Caco-2 (cell line): ENCODE results near the gene NR6A1. TPM values are rescaled to one million over a fixed set of nuclear protein-coding genes. Genes with fewer than 3 reads are reported as not detected.

Experiments
- BruUV-seq: library from RNA; stranded (reverse); fragments of 400-500 nt; replicated peaks from 2 replicates; lab custom pipeline; 2021; lab: Mats Ljungman, UMichigan
- CTCF ChIA-PET: fragments of 300-600 bp; sonication (Branson Sonifier 250); formaldehyde crosslinking; loops from one replicate; lab custom pipeline; 2022; ENCODE audit warnings: antibody characterized with exemption; lab: Charles Lee
- POLR2A ChIA-PET: fragments of 300-600 bp; sonication (Branson Sonifier 250); formaldehyde crosslinking; loops from one replicate; lab custom pipeline; 2022; ENCODE audit warnings: antibody characterized with exemption; lab: Charles Lee
- DNase-seq, 2 experiments: peaks; one replicate each; pipeline versions ENCODE4 v3.0.0 to v3.0.0-alpha.2; 2020 to 2022
- H3K27me3 ChIP-seq: replicated peaks from 2 replicates; pipeline ENCODE4 v1.6.0; 2011; ENCODE audit warnings: low read length; ENCODE audit not compliant: control insufficient read depth, insufficient read depth
- H3K36me3 ChIP-seq: 2 replicates; pipeline ENCODE4 v1.5.1; 2011; ENCODE audit warnings: low read length; ENCODE audit not compliant: control insufficient read depth, insufficient read depth
- H3K4me1 ChIP-seq: fragments of 250-450 bp; sonication (Bioruptor Pico); 2 replicates; pipeline ENCODE4 v1.5.1; 2020; ENCODE audit warnings: mild to moderate bottlenecking
- H3K4me3 ChIP-seq: 2 replicates; pipeline ENCODE4 v1.5.1; 2011; ENCODE audit warnings: low read depth, mild to moderate bottlenecking, control low read depth, low read length
- H3K9me3 ChIP-seq: fragments of 250-450 bp; sonication (Bioruptor Pico); 2 replicates; pipeline ENCODE4 v1.5.1; 2020; ENCODE audit warnings: mild to moderate bottlenecking, moderate library complexity
- H3K27ac Mint-ChIP-seq: one replicate; pipeline ENCODE4 v1.8.0; 2022; ENCODE audit warnings: mixed read lengths; ENCODE audit not compliant: unreplicated experiment
- H3K27me3 Mint-ChIP-seq: one replicate; pipeline ENCODE4 v1.8.0; 2022; ENCODE audit warnings: mixed read lengths; ENCODE audit not compliant: insufficient read depth, unreplicated experiment
- H3K36me3 Mint-ChIP-seq: one replicate; pipeline ENCODE4 v1.8.0; 2022; ENCODE audit warnings: mild to moderate bottlenecking, mixed read lengths; ENCODE audit not compliant: insufficient read depth, unreplicated experiment
- H3K4me1 Mint-ChIP-seq: one replicate; pipeline ENCODE4 v1.8.0; 2022; ENCODE audit warnings: low read depth, mixed read lengths; ENCODE audit not compliant: unreplicated experiment
- H3K4me3 Mint-ChIP-seq: one replicate; pipeline ENCODE4 v1.8.0; 2022; ENCODE audit warnings: mild to moderate bottlenecking, moderate library complexity, mixed read lengths; ENCODE audit not compliant: unreplicated experiment
- H3K9me3 Mint-ChIP-seq: one replicate; pipeline ENCODE4 v1.8.0; 2022; ENCODE audit warnings: mixed read lengths; ENCODE audit not compliant: unreplicated experiment
- intact Hi-C: fragments of 100-400 bp; cut with micrococcal nuclease; formaldehyde crosslinking; loops from one replicate; pipeline ENCODE4 v1.10.0; 2022; ENCODE audit not compliant: unreplicated experiment
- total RNA-seq: library from RNA; stranded (reverse); gene quantifications from 2 replicates; pipeline ENCODE4 v1.2.3, GENCODE V29; 2022
- TF ChIP-seq, protein P1 (sequence below), 2 experiments: fragments of 200-600 bp in 1 of 2; IDR thresholded peaks; 1 replicate in 1 of 2; 2 replicates in 1 of 2; pipeline versions ENCODE4 v1.5.1 to v1.8.0; 2011 to 2022; ENCODE audit warnings: antibody characterized with exemption in 1 of 2, control low read depth in 1 of 2, inconsistent platforms in 1 of 2, low read depth in 1 of 2, low read length in 1 of 2, mild to moderate bottlenecking in 1 of 2, moderate library complexity in 1 of 2; ENCODE audit not compliant: insufficient read depth in 1 of 2, severe bottlenecking in 1 of 2, unreplicated experiment in 1 of 2

Gene NR6A1
- total RNA-seq, 1 experiment from 2014 or later, result 33.6 TPM

DNA sequence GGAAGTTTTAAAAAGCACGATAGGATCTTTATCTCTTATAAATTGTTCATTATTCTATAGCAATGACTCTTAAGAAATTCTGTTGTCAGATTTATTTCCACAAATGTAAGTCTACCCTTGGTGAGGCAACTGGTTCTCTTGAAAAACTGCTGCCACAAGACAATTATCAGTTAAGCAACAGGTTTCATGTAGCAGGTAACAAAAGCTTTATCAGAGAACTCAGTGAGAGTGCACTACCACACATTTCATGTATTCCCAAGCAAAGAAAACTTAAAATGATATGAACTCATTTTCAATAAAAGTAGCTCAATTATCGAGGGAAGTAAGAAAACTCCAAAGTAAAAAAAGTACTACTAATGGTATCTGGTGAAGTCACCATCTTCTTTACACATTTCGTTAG, 9.4 kb downstream of the NR6A1 start:
- no peak for DNase-seq
- POLR2A ChIA-PET, result no interaction called here
- Mint-ChIP-seq H3K27me3 (no peaks in the 10 kb centered on the region), H3K4me1 (peaks cover 19% of the 10 kb centered on the region), H3K9me3 (no peaks in the 10 kb centered on the region), H3K27ac (no peak overlapping the region), H3K36me3 (no peaks in the 10 kb centered on the region), H3K4me3 (no peak overlapping the region)
- H3K36me3 ChIP-seq, result no peaks in the 10 kb centered on the region
- no peaks in the 10 kb centered on the region for H3K9me3 ChIP-seq
- TF ChIP-seq, protein P1, sequence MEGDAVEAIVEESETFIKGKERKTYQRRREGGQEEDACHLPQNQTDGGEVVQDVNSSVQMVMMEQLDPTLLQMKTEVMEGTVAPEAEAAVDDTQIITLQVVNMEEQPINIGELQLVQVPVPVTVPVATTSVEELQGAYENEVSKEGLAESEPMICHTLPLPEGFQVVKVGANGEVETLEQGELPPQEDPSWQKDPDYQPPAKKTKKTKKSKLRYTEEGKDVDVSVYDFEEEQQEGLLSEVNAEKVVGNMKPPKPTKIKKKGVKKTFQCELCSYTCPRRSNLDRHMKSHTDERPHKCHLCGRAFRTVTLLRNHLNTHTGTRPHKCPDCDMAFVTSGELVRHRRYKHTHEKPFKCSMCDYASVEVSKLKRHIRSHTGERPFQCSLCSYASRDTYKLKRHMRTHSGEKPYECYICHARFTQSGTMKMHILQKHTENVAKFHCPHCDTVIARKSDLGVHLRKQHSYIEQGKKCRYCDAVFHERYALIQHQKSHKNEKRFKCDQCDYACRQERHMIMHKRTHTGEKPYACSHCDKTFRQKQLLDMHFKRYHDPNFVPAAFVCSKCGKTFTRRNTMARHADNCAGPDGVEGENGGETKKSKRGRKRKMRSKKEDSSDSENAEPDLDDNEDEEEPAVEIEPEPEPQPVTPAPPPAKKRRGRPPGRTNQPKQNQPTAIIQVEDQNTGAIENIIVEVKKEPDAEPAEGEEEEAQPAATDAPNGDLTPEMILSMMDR (IDR thresholded peaks at IDR 0.05; ENCODE audit: insufficient read depth in 1 of 2, low read depth in 1 of 2, low read length in 1 of 2, severe bottlenecking in 1 of 2, unreplicated experiment in 1 of 2), result no peak
- peaks cover 14% of the 10 kb centered on the region; the same call in 1 of the 2 replicates for H3K4me1 ChIP-seq
- H3K4me3 ChIP-seq, result no peak overlapping the region
- intact Hi-C loops, result no loop called here
- BruUV-seq, result no TSS peak
- no peaks in the 10 kb centered on the region for H3K27me3 ChIP-seq
- CTCF ChIA-PET, result interaction anchor here (0.7 kb wide), 1 partner anchor 144 kb away, joined by 3 read pairs; no protein-coding TSS in a partner anchor

DNA sequence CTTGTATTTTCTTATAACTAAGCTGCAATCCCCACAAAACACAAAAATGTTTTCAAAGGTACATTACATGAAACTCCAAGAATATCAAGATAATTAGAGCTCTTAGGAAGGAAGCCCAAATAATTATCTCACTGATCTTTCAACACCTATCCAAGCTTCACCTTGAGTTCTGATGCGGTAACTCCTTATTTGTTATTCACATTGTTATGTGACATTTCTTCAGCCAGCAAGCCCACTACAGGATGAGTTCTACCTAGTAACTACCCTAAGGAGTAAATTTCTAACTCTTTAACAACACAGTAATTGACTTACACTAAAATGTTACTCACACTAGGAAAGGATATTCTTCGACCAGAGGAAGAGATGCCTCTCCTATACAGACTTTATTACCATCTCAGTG, 9.9 kb downstream of the NR6A1 start:
- peaks cover 14% of the 10 kb centered on the region; the same call in 1 of the 2 replicates for H3K4me1 ChIP-seq
- no peaks in the 10 kb centered on the region for H3K27me3 ChIP-seq
- no peak overlapping the region for H3K27ac Mint-ChIP-seq
- peaks cover 24% of the 10 kb centered on the region for H3K4me1 Mint-ChIP-seq
- H3K36me3 Mint-ChIP-seq, result no peaks in the 10 kb centered on the region
- POLR2A ChIA-PET, result no interaction called here
- no peaks in the 10 kb centered on the region for H3K9me3 ChIP-seq
- no TSS peak for BruUV-seq
- H3K4me3 ChIP-seq, result no peak overlapping the region
- CTCF ChIA-PET, result no interaction called here
- TF ChIP-seq, protein P1 (IDR thresholded peaks at IDR 0.05; ENCODE audit: insufficient read depth in 1 of 2, low read depth in 1 of 2, low read length in 1 of 2, severe bottlenecking in 1 of 2, unreplicated experiment in 1 of 2), result no peak
- H3K36me3 ChIP-seq, result no peaks in the 10 kb centered on the region
- no peaks in the 10 kb centered on the region for H3K27me3 Mint-ChIP-seq
- H3K4me3 Mint-ChIP-seq, result no peak overlapping the region
- DNase-seq, result no peak
- H3K9me3 Mint-ChIP-seq, result no peaks in the 10 kb centered on the region
- intact Hi-C loops, result no loop called here

DNA sequence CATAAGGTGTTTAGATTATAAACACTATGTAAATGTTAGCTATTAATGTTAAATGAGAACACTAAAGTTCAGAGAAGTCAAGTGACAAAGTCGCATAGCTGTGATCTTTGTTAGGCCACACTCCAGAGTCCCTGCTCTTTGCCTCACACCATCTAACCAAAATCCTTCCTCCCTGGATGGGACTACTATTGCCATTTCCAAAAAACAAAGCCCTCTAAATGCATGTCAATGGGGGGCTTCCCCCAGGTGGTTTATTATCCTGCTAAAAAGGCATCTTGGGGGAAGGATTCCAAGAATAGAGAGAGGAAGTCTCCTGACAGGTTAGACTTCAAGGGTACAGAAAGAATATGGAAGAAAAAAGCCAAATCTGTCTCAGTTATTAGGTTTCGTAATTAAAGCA, 10.4 kb downstream of the NR6A1 start:
- Mint-ChIP-seq H3K4me3 (no peak overlapping the region), H3K9me3 (no peaks in the 10 kb centered on the region), H3K4me1 (peaks cover 24% of the 10 kb centered on the region), H3K36me3 (no peaks in the 10 kb centered on the region), H3K27ac (no peak overlapping the region), H3K27me3 (no peaks in the 10 kb centered on the region)
- TF ChIP-seq, protein P1 (IDR thresholded peaks at IDR 0.05; ENCODE audit: insufficient read depth in 1 of 2, low read depth in 1 of 2, low read length in 1 of 2, severe bottlenecking in 1 of 2, unreplicated experiment in 1 of 2), result no peak
- Histone ChIP-seq H3K4me1 (peaks cover 14% of the 10 kb centered on the region; the same call in 1 of the 2 replicates), H3K27me3 (no peaks in the 10 kb centered on the region), H3K9me3 (no peaks in the 10 kb centered on the region), H3K36me3 (no peaks in the 10 kb centered on the region), H3K4me3 (no peak overlapping the region)
- DNase-seq, result no peak
- no TSS peak for BruUV-seq
- ChIA-PET CTCF (no interaction called here), POLR2A (no interaction called here)
- intact Hi-C loops, result no loop called here
